Subcutaneous adipose tissue (tissue), 4 donors: ENCODE data around the gene NFATC2. TPM values are rescaled to one million over a fixed set of nuclear protein-coding genes. Genes with fewer than 3 reads are reported as not detected.

Experiments used
- CTCF ChIP-seq: fragments of 450-650 bp; IDR thresholded peaks from one replicate; pipeline ENCODE4 v1.5.1; 2016; ENCODE audit warnings: low read depth, mild to moderate bottlenecking, control low read depth, antibody characterized with exemption, moderate library complexity
- total RNA-seq, 4 donors: library from RNA; depleted of rRNA; stranded (reverse); fragments of >200 nt; gene quantifications; one replicate each; pipeline ENCODE4 v1.1.0, GENCODE V29; 2016

NFATC2 gene
- total RNA-seq, 4 donors from 2014 or later: 2.3 to 7.5 (median 5.8) TPM

- TF ChIP-seq CTCF: no peak
Observed at GRCh38 chr20:51473771-51474170, 68.7 kb downstream of the NFATC2 start.

GRCh38 chr20:51473256-51473655 is 69.3 kb downstream of the NFATC2 start:
- no peak for TF ChIP-seq CTCF

- TF ChIP-seq CTCF: no peak
Observed at GRCh38 chr20:51470907-51471411, 71.6 kb downstream of the NFATC2 start.

DNA sequence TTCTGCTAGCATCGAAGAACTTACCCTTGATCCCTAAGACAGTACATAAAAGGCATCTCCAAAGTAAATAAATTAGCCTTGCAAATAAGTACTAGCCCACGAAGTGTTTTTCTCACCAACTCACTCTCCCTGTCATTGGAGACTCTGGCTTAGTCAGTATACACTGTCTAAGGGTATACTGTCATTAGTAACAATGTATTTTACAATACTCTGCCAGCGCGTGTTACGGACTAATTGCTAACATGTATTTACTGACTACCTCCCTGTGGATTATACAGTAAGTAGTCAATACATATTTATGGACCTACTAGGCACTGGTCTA is 72.1 kb downstream of the NFATC2 start:
- no peak for TF ChIP-seq CTCF

- TF ChIP-seq CTCF: no peak
Observed at GRCh38 chr20:51469578-51470498, 72.7 kb downstream of the NFATC2 start.

GRCh38 chr20:51469046-51469445 is 73.5 kb downstream of the NFATC2 start:
- no peak for TF ChIP-seq CTCF

DNA sequence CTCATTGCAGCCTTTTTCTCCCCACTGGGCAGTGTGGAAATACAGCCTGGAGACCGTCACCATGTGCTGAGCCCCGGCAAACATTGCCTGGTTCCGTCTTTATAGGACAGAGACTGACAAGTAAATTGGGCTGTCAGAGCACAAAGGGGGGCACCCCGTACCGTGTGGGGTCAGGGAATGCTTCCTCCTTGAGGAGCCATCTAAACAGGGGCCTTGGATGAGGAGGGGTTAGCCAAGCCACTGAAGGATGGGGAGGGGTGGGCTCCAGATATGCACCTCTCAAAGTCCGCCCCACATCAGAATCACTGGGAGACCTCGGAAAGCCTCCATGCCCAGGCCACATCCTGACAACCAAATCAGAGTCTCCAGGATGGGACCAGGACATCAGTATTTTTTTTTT is 73.9 kb downstream of the NFATC2 start:
- no peak for TF ChIP-seq CTCF
